ENCODE measurements around the gene LRRC23. TPM values are rescaled to one million over a fixed set of nuclear protein-coding genes. Genes with fewer than 3 reads are reported as not detected.

LRRC23 gene
- total and polyA plus RNA-seq, 2 of the 13 experiments (the other 11 are each of a cell fraction or from before 2014, with no cell fraction given) = 6.0 to 7.8 TPM

GRCh38 chr12:6873094-6874014 is 31.3 kb upstream of the LRRC23 start, which contains the start of gene SPSB2 (continued):
- TF ChIP-seq PRDM15 (CRISPR knock-in tag; IDR thresholded peaks at IDR 0.05) = peak; percentile 53; the same call in 1 of the 2 replicates
- TF ChIP-seq POGZ (CRISPR knock-in tag; IDR thresholded peaks at IDR 0.05) = peak; percentile 68
- no peak for TF ChIP-seq RELA (CRISPR knock-in tag; IDR thresholded peaks at IDR 0.05)
- peak; percentile 38; the same call in 1 of the 2 replicates for TF ChIP-seq ZNF292 (CRISPR knock-in tag; IDR thresholded peaks at IDR 0.05; ENCODE audit: borderline replicate concordance, low read depth)
- no peak for TF ChIP-seq REST (IDR thresholded peaks at IDR 0.05; ENCODE audit: borderline replicate concordance in 1 of 2, low read depth in 1 of 2, low read length in 2 of 2)
- no peak for TF ChIP-seq TBP (CRISPR knock-in tag; IDR thresholded peaks at IDR 0.05)
- no peak for TF ChIP-seq IRF9 (CRISPR knock-in tag; IDR thresholded peaks at IDR 0.05; ENCODE audit: borderline replicate concordance)
- no peak for TF ChIP-seq CBX1 (IDR thresholded peaks at IDR 0.05; ENCODE audit: low read depth)
- no peak for TF ChIP-seq ZNF777 (CRISPR knock-in tag; IDR thresholded peaks at IDR 0.05)
- no peak for TF ChIP-seq FLYWCH1 (CRISPR knock-in tag; IDR thresholded peaks at IDR 0.05)
- TF ChIP-seq ATF1 (CRISPR knock-in tag; IDR thresholded peaks at IDR 0.05) = no peak
- peak; percentile 61 for TF ChIP-seq ETV5 (CRISPR knock-in tag; IDR thresholded peaks at IDR 0.05; ENCODE audit: borderline replicate concordance)
- no peak; the same call in 1 of the 2 replicates for TF ChIP-seq ZNF629 (CRISPR knock-in tag; conservative IDR thresholded peaks at IDR 0.05)
- no peak; the same call in 1 of the 2 replicates for TF ChIP-seq ZNF737 (CRISPR knock-in tag; IDR thresholded peaks at IDR 0.05; ENCODE audit: borderline replicate concordance)
- no peak for TF ChIP-seq FIP1L1 (IDR thresholded peaks at IDR 0.05; ENCODE audit: borderline replicate concordance, insufficient read depth, low read depth, low read length)
- no peak for TF ChIP-seq ZNF225 (CRISPR knock-in tag; IDR thresholded peaks at IDR 0.05)
- TF ChIP-seq SETDB1 (CRISPR knock-in tag; IDR thresholded peaks at IDR 0.05; ENCODE audit: borderline replicate concordance) = no peak
- TF ChIP-seq ZNF780A (CRISPR knock-in tag; IDR thresholded peaks at IDR 0.05) = no peak; the same call in 1 of the 2 replicates
- peak; percentile 50; the same call in 1 of the 2 replicates for TF ChIP-seq ZNF614 (CRISPR knock-in tag; IDR thresholded peaks at IDR 0.05; ENCODE audit: borderline replicate concordance)
- no peak for TF ChIP-seq HOXD1 (CRISPR knock-in tag; IDR thresholded peaks at IDR 0.05)
- TF ChIP-seq SNAPC5 (CRISPR knock-in tag; IDR thresholded peaks at IDR 0.05; ENCODE audit: borderline replicate concordance) = no peak
